NOMO-1 (cell line): ENCODE measurements around the gene CMIP.

Experiments
- DNase-seq, 2 experiments: peaks; one replicate each; lab custom pipeline; 2025; ENCODE audit not compliant: unreplicated experiment in 2 of 2; lab: John Stamatoyannopoulos, UW

The CMIP gene

DNA sequence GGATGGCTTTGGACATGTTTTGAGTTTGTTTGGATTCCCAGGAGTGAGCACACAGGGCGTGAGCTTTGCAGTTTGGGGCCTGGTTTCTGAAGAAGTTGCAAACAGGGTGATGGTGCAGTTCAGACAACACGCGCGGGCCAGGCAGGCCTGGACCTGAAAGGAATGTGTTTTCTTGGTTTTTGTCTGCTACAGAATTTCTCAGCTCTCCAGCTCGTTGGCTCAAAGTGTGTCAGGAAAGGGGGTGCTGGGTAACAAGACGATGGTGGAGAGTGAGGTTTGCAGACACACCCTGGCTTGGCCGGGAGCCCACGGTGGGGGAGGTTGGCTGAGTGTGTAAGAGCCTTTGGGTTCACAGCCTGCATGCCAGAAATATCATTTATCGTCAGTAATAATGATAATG lies 82.3 kb downstream of the CMIP start:
- no peak for DNase-seq

DNA sequence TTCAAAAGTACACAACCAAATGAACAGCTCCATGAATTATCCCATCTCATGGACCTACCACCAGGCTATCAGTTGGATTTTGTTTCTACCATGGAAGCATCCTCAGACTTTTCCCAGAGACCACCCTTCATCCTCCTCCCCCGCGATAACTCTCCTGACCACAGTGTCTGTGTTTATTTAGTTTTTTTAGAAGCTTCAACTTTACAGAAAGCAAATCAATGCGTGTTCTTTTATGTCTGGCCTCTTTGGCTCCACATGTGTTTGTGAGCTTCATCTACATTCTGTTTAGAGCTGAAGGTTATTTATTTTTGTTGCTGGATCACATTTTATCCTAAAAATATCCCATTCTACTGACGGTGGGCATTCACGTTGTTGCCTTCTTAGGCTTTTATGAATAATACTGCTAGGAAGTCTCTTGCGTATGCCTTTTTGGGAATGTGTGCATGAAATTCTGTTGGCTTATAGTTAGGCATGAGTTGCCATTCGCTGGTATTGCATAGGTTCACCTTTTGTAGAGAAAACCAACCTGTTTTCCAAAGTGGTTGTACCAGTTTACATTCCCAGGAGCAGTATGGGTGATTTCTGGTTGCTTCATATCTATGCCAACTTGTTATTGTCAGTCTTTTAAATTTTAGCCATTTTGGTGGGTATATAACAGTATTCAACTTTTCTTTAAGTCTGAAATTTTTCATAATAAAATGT lies 83.0 kb downstream of the CMIP start:
- no peak for DNase-seq

DNA sequence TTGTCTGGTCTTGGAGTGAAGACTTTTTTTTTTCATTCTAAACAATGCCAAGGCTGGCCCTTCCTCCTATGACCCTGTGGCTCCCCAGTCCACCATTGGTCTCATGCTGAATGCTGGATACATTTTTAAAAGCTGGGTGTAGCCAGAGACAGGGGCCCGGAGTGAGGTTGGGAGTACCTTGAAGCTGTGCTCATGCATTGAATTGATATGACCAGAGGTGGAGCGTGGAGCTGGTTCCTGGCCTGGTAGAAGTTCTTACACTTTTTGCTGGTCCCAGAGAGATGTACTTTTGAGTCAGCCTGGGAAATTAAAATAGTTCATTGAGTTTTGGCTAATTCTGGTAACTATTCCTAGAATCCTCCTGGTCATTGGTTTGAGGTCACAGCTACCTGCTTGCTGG lies 83.6 kb downstream of the CMIP start:
- no peak for DNase-seq

DNA sequence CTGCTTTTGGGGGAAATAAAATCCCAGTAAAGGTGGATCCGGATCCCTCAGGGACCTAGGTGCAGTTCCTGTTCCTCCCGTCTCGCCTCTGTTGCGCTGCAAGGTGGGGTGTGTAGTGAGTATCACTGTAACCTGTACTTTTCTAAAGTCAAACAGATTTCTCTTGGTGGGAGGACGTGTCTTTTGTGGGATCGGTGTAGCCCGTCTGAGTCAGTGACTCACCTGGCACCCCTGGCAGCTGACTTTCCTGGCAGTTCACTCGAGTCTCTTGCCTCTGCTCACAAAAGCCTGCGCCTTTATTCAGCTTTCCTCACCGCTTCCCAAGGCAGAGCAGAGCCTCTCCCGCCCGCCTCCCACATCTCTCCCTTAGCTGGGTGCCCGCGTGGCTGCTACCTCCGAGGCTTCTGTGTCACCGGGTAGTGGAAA lies 85.7 kb downstream of the CMIP start:
- DNase-seq, result no peak

DNA sequence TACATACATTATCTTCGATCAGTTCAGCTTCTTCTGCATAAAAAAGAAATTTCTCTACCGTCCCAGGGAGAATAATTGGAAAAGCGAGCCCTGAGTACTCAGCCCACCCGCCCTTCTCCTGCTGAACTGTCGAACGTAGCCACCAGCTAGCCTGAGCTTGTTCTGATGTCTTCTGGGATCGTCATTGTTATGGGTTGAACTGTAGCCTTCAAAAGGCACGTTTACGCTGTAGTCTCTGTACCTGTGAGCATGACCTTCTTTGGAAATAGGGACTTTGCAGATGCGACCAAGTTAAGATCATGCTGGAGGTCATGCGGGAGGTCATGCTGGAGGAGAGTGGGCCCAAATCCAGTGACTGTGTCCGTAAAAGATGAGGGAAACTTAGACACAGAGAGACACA lies 86.2 kb downstream of the CMIP start:
- DNase-seq, result no peak

DNA sequence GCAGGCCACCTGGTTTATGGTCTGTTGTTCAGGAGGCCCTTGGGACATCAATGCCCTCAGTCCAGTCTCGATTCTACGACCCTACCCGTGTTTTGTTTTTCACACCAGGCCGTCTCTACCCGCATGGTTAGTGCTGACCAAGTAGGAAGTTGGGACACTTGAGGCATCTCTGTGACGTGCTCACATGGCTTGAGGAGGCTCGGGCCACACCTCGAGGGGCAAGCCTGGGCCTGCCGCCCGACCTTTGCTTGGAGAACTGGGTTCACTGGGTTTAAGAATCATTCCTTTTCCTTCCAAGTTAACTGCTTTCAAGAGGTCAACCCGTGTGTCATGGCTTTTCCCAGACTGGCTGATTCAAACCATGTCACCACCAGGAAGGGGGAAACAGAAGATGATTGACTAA lies 86.8 kb downstream of the CMIP start:
- no peak for DNase-seq

DNA sequence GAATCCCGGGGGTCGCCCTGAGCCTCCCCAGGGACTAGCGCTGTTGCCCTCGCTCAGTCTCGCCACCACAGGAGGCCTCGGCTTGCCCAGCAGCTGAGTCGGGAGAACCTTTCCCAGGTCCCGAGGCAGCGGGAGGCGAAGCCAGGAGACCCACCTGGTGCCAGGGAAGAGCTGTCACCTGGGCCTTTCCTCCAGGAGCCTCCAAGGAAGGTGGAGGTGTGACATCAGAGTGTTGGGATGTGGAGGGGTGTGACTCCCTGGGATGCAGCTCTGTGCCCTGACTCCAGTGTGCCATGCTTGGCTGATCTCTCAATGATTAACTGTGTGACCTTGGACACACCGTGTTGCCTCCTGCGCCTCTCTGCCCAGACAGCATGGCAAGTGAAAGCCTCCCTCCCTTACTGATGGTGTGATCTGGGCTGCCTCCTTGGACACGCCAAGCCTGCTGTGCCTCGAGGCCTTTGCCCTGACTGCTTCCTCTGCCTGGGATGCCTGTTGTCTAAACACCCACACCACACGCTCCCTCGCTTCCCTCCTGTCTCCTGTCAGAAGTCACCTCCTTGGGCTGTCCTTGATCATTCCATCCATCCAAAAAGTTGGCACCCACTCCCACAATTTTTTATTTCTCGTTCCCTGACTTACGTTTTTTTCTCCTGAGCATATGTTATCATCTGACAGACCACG lies 88.0 kb downstream of the CMIP start:
- no peak for DNase-seq

DNA sequence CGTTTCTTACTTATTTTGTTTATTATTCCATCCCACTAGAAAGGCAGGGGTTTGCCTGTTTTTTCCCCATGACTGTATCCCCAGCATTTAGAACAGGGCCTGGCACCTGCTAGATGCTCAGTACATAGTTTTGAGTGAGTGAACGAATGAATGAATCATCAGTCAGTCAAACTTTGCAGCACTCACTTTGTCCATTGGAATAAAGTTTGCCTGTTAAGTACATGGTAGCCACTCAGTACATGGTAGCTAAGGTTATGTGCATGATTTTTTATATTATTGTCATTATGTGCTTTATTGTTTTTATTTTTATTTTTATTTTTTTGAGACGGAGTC lies 88.5 kb downstream of the CMIP start:
- no peak for DNase-seq

DNA sequence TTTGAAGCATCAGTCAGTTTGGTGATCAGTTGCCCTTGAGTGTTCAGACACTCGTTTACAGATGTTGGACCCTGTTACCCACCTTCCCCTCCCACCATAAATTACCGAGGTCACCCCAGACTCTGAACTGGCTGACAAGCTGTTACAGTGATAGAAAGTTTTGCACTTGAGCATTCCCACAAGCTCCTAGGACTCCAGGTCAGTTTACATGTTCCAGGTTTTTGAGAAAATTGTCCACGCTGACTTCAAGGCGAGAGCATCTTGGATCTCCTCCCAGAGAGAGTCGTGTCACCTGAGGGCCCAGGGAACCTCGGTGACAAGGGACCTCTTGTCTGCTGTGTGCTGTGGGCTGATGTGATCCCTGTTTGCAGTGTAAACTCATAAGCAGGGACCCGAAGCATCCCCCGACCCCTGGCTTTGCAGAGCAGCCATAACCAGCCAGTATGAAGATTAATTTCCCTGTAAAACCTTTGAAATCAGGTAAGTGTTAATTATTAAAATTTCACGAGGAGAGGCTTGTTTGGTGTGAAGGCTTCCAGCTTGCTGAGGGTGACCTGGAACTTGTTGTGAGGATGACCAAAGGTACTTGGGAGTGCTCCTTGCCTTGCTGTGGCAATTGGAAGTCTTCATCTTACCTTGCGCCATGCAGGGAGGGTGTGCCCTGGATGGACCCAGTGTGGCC lies 91.2 kb downstream of the CMIP start:
- no peak for DNase-seq

DNA sequence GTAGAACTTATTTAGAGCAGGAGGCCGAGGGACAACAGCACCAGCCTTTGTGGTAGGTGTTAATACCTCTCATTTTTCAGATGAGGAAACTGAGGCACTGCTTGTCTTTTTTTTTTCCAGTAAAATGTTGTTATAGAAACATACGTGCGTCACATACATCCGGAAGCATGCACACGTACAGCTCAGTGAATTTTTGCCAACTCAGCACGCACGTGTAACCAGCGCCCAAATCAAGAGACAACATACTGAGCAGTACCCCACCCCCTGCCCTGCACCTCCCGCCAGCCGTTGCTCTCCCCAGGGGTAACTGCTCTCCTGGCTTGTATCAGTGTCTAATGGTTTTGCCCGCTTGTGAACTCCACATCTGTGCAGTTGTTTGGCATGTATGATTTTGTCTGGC lies 92.0 kb downstream of the CMIP start:
- no peak for DNase-seq

DNA sequence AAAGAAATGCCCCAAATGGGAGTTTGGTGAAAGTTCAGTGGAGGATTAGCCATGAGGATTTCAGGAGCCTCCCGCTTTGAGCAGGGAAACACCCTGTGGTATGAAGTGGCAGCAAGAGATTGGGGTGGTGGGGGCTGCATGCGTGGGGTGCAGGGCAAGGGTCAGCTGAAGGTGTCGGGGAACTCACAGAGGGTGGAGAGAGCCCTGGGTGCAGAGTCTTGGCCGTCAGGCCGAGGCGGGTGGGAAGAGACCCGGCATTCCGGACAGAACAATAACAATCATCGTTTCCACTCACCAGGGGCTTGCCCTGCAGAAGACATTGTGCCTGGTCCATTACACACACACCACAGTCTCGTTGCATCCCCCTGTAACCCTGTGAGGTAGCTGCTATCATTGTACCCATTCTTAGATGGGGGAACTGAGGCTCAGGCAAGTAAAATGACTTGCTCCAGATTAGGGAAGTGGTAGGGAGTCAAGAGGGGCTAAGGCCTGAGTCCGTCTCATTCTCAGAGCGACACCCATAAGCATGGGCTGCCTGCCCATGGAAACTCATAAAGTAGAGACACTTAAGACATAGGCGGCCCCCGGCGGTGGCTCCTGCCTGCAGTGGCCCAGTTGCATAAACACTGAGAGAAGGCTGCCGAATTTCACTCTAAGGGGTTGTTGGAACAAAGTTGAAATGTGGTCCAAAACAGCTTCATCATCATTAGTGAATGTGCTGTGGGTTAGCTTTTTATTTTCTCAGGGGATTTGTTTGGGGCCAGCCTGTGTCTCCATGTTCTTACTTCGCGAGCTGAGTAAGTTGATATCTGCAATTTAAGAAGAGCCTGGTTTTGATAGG lies 93.3 kb downstream of the CMIP start:
- DNase-seq, result no peak

DNA sequence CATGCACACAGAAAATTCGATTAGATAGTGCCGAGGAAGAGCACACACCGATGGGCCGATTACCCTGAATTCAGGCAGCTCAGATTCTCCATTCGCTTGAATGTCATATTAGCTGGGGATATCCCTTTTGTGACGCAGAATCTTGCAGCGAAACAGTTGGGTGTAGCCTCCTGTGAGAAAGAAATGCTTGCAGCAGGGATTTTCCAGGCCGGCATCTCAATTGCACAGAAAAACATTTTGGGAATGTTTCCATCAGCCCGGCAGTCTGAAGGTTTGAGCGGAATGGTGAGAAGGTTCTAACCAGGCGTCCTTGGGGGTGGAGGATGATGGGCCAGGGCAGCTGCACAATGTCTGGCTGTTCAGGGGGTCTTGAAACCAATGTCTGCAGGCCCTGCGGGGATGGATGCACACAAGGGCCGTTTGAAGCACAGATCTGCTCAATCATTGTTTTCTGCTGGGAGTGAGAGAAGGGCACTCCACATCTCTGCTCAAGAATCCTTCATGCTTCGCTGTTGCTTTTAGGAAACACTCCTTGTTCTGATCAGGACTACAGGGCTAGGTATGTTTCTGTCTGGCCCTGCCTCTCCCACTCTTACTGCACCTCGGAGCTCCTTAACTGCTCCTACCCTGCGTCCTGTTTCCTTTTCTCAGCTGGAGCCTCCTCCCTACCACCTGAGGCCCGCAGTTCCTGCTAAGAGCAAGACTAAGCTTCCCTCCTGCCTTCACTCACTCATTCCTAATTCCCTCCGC lies 94.6 kb downstream of the CMIP start:
- no peak for DNase-seq

DNA sequence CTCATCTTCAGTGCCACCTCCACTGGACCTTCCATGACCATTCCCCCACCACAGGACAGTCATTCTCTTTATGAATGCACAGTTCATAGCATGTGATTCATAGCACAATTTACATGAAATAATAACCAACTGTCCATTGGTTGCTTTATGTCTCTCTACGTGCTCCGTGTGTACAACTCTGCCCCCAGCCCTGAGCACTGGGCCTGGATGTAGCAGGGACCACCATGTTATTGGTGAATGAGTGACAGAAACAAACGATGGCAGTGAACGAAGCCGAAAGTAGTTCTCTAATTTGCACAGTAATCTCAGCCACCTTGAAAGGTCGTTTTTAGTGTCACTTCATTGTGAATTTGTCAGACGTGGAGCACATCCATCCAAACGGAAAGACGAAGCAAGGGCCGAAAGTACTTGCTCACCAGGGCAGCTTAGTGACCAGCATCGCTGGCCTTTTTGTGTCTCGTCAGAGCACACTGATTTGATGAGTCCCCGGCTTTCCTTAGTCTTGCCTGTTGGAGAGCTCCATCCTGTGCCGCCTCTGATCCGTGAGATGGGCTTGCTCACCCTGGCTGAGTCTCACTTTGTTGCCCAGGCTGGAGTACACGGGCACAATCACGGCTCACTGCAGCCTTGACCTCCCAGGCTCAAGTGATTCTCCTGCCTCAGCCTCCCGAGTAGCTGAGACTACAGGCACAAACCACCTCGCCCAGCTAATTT lies 95.3 kb downstream of the CMIP start:
- DNase-seq, result no peak

DNA sequence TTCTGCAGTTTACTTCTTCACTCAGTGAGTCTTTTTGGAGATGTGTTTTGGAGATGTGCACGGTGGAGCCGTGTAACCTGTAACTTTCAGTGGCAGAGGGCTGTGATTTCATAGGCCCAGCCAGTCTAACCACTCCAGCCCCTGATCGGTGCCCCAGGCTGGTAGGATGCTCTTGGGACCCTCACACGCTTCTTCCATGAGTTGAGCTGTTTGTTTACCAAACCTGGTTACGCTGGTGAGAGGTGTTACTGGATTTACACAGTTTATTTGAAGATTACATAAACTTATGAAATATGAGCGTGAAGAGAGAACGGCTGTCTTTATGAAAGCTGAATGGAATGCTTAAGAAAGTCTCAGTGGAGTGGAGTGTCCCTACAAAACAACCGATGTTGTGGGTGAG lies 96.7 kb downstream of the CMIP start:
- no peak for DNase-seq

DNA sequence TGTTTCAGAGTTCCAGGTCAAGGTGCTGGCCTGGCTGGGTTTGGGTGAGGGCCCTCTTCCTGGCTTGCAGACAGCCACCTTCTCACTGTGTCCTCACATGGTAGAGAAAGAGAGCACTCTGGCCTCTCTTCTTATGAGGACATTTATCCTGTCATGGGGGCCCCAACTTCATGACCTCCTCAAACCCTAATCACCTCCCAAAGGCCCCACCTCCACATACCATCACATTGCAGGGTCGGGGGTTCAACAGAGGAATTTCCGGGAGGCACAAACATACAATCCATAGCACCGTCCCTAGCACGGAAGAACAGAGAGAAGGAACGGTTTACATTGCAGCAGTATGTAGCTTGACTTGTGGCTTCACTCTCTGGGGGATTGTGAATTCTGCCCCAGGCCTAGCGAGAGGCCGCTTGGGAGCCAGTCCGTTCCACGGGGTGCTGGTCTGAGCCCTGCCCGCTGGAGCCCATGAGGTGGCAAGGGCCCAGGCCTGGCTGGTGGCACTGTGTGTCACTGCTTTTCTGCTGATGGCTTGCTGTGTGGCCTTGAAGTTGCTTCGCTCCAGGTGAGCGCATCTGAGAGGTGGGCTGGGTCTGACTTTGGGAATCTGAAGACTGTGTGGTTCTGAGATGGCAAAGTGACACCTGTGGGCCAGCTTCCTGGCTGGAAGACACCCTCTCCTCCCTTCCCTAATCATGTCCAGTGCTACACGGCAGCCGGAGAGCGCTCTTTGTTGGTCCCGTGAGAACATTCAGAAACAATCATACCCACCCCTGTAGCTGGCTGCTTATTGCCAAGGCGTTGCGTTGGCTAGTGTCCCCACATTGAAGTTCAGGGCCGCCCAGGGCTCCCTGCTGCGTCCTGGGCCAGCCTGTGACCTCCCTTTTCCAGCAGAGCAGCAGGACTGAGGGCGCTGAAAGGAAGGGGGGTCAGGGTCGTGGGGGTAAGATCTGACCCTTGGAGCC lies 98.3 kb downstream of the CMIP start:
- DNase-seq, result no peak

DNA sequence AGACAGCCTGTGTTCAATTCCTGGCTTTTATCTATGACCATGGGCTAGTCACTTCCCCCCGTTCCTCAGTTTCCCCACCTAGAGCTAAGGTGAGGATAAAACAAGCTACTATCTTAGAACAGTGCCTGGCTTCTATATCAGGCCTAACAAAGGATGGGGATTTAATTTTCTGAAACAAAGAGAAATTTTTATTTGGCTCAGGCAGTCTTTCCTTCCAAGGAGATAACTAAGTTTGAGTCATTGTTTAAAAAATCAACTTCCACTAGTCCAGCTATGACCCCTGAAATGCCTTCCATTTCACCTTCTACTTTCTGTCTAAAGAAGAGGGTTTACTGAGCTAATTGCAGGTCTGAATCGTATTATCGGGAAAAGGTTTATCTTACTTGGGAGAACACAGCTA lies 99.0 kb downstream of the CMIP start:
- DNase-seq, result no peak

DNA sequence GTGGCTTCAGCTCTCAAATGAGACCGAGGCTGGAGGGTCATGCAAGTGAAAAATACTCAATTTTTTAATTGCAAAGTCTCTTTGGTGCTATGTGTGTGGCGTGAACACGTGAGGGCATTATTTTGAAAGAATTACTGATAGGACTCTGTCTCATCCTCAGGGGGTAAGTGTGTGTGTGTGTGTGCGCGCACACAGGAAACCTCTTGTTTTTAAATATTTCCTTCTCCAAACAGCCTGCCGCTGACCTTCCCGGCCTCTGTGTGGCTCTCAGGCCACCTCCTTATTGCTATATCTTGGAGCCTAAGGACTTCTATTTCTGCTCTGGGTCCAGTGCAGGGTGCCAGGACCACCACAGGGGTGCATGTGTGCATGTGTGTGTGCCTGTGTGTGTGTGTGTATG lies 99.7 kb downstream of the CMIP start:
- DNase-seq, result peak; percentile 59 to 73

DNA sequence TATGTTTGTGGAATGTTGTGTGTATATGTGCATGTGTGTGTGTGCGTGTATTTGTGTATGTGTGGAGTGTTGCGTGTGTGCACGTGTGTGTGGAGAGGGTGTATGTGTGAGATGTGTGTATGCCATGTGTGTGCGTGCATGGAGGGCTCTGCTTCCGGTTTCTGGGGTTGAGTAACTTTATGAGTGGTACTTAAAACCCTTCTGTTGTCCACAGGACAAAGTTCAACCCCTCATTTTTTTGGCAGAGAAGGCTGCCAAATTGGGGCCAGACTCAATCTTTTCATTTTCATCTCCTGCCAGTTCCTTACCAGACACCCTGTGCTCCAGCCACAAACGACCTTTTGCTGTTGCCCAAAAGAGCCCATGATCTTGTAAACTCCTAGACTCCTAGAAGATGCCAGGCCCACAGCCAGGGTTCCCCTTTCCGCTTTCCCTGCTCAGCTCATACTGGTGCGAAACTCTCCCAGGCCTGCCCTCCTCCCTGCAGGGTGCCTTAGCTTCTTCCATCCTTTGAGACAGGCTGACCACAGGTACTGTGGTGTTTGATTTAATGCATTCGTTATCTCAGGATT lies 100.2 kb downstream of the CMIP start:
- peak; percentile 60 to 77 for DNase-seq
